ENCODE data around the gene C3orf33.

C3orf33 gene

GRCh38 chr3:155785662-155786295, 20.3 kb downstream of the C3orf33 start:
- DNase-seq: no peak

DNA sequence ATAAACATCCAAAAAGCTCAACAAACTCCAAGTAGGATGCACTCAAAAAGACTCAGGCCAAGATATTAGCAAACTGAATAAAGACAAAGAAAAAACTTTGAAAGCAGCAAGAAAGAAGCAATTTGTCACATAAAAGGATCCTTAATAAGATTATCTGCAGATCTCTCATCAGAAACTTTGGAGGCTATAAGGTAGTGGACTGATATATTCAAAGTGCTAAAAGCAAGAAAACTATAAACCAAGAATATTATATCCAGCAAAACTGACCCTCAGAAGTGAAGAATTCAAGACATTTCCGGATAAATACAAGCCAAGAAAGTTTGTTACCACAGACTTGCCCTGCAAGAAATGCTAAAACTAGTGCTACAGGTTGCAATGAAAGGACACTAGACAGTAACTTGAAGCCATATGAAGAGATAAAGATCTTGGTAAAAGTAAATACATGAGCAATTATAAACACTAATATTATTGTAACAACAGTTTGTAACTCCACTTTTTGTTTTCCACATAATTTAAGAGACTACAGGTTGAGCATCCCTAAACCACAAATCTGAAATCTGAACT, 23.6 kb downstream of the C3orf33 start:
- DNase-seq: no peak

- no peak for DNase-seq
Observed at GRCh38 chr3:155780291-155780690, 25.8 kb downstream of the C3orf33 start.

DNA sequence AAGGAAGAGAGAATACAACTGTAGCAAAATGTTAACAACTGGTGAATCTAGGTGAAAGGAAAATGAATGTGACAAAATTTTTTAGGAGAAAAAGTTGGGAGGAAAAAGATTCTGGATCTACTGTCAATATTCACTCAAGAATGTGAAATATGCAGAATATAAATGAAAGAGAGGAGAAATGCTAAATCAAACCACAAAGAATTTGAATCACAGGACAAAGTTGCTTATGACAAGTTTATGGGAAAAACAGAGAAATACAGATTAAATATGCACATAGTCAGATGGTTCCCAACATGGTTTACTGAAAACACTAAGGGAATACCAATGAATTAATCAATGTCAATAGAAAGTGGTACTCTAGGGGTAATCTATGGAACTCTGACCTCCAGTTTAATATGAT, 27.6 kb downstream of the C3orf33 start:
- no peak for DNase-seq

- no peak for DNase-seq
Observed at GRCh38 chr3:155772801-155773200, 33.3 kb downstream of the C3orf33 start.

DNA sequence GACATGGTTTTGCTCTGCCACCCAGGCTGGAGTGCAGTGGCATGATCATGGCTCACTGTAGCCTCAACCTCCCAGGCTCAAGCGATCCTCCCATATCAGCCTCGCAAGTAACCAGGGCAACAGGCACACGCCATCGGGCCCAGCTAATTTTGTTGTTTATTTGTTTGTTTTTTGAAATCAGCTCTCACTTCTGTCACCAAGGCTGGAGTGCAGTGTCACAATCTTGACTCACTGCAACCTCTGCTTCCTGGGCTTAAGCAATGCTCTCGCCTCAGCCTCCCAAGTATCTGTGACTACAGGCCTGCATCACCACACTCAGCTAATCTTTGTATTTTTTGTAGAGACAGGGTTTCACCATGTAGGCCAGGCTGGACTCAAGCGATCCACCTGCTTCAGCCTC, 35.0 kb downstream of the C3orf33 start:
- DNase-seq: no peak

DNA sequence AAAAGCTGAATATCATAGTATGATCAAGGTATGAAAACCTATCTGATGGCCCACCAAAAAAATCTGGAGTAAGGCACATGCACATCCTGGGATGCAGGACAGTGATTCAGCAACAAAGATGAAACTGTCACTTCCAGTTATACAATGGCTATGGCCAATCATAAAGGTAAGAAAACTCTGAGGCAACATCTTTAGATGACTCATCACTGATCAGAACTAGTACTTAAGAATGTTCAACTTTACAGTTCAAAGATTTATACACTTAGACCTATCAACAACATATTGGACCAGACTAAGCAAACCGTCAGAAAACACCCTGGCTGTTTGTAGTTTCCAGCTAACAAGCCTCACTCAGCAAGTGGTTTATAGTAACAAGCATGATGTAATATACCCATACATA, 39.9 kb downstream of the C3orf33 start:
- DNase-seq: no peak

GRCh38 chr3:155763870-155764463, 42.1 kb downstream of the C3orf33 start:
- DNase-seq: no peak

DNA sequence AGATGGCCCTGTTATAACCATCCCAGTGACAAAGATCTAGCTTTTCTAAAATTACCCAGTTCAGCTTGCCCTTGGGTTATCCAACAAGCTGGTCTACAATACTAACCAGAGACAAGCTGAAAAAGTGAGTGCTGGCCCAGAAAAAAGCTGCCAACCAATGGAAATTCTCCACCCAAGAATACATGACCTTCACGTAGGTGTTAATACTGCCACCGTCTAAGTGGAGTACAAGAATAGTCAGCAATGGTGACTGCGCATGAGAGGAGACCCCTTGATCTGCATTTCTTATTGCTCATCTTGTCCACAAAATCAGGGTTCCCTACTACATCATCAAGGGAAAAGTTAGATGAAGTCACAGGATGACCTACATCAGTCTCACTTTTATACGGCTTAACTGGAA, 45.4 kb downstream of the C3orf33 start:
- no peak for DNase-seq

DNA sequence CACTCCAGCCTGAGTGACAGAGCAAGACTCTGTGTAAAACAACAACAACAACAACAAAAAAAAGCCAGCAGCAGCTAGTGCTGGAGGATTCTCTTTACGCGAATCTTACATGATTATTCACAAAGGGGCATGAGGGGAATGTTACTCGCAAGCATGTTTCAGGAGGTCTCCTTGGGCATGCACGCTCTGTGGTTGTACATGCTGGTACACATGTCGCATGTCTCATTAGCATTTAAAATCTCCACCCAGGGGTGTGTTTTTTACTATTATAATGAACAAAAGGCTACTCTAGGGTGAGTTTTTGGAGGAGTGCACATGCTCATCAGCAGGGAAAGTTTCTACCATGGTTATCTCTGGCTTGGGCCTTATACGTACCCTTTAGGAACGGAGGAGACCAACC, 48.5 kb downstream of the C3orf33 start:
- DNase-seq: no peak

DNA sequence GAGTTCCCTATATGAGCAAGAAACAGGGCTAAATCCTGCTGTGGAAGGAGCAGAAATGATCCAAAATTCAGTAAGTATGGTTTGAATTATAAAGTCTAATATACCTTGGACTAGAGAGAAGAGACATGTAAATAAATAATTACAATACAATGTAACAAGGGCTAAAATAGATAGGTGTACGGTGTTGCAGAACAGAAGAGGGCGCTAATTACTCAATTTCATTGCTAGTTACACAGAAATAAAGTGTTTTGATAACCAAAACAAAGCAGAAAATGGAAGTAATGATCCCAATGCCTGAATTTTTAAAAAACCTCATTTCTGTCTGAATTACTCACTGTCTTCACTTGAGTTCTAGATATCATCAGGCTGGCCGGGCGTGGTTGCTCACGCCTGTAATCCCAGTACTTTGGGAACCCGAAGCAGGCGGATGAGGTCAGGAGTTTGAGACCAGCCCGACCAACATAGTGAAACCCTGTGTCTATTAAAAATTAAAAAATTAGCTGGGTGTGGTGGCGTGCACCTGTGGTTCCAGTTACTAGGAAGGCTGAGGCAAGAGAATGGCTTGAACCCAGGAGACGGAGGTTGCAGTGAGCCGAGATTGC, 52.9 kb downstream of the C3orf33 start:
- peak; percentile 14 for DNase-seq

DNA sequence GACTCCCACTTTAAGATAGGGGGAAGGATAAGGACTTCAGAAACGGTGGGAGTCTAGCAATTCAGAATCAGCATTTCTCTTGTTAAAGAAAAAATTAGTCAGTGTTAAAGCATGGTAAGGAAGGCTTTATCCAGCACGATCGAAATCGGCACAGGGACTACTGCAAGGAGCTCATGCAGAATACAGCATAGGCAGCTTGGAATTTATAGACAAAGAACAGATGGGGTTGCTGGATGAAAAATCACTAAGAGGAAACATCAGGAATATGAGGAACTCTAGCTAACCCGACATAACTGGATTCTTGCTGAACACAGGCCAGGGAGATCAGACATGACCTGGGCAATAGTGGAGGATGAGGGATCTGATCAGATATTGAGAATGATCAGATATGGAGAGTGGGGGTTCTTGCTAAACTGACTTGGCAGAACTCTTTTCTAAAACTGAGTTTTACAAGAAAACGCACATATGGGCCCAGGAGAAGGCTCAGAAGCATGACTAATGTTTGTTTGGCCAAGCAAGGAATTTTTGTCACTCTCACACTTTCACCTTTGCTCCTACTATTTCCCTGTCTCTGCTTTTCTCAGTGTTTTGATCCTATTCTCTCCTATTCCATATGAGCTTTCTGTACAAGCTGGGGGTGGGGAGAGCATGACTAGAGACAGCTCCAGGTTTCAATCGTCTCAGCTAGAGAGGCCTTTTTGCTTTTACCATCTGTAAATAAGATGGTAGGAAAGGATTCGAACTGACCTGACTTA, 57.3 kb downstream of the C3orf33 start:
- DNase-seq: no peak

GRCh38 chr3:155747946-155748290, 58.2 kb downstream of the C3orf33 start:
- no peak for DNase-seq

DNA sequence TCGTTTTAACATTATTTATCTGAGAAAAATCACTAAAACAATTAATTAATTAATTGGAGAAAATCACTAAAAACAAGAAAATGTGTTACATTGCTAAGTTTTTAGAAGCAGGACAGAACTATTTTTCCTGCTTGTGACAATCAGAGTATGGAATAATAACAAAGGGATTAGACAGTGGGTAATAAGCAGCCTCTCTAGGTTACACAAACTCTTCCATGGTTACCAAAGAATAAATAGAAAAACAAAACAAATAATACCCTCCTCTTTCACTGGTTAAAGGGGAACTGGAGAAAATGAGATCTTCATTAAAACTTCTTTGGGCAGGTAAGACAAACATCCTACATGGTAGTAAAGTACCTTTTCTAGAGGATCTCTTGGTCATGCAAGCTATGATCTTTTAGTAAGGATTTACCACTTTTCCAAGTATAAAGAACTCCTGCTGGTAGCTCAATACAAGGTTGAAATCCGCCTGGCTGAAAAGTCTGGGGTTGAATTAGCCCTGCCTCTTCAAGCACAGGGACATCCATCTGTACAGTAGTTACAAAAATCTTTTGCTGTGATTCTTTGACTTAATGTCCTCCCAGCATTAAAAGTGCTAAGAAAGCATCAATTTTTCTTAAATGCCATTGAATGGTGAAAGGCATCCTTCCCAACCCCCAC, 58.7 kb downstream of the C3orf33 start:
- no peak for DNase-seq

DNA sequence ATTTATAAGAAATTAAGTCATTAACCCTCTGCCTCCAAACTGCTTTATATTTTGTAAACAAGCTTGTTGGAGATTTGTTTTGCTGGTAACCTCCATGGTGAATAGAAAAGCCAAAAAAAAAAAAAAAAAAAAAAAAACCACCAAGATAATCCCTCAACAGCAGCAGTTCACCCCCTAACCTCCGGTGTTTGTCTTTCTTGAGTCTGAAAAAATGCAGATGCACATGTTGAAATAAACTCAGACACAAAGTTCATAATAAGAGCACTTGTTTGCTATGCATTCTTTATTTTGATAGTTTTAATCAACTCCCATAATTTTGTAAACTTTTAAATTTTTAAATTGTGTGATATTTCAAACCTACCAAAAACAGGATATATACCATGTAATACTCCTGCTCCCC, 59.4 kb downstream of the C3orf33 start:
- DNase-seq: no peak

DNA sequence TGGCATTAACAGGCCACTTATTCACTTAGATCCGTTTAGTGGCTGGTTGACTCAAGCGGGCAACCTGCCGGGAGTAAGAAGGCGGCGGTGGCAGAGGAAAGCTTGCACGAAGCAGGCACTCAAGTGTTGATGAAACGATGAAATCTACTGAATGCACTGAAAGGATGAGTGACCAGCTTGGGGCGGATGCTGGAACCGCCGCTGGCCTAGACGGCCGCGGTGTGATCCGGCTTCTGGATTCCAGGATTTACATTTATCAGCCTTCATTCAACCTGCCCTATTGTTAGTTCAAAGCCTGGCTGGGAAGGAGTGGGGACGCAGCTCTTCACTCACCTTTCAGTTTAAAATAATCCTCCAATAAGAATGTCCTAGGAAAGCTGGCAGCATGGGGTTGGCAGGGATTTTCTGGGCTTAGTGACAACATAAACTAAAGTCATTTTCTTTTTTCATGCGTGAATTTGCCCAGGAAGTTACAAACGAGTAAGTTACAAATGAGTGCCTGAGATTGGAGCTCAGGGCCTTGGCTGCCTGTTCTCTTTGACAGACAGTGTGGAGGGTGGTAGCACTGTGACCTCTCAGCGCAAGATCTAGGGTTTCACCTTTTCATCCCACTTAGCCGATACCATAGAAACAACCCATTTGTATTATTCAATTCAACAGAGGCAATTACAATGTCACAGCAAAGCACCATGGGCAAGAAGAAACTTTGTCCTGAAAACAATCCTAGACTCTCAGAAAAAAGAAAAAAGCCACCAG, 60.1 kb downstream of the C3orf33 start:
- peak; percentile 9 for DNase-seq

DNA sequence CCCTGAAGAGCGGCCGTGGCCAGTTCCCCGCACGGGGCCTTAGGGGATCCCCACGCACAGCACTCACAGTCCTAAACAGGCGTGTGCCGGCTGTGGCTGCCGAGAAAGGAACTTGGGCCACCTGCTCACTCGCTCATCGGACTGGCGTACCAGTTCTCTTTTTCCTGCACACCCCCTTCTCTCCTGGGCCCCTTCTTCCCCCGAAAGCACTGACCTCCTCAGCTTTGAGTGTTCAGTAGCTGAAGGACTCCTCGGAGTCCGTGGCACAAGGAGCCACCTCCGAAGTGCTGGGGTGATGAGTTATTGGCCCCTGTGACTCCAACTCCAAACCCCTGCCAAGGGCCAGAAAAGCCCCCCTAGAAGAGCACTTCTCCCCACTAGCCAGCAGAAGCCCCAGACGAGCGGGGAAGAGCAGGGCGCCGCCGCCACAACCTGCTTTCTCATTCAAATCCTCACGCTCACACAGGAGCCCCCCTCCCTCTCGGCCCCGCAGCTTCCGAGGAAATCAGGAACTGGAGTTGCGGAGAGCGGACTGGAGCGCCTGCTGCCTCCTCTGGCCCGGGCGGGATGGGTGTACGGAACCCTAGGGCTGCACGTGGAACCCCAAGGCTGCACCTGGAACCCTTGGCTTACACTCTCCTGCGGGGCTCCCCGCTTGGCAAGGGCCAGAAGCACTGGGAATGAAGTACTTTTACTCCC, 61.3 kb downstream of the C3orf33 start, which contains the start of gene PLCH1:
TSS of gene PLCH1 (minus strand) at position 446 of the 699 bp plus-strand sequence. CDS start 40,847 bp downstream, outside the sequence.
- DNase-seq: peak; percentile 48

- peak; percentile 59 for DNase-seq
Observed at GRCh38 chr3:155744010-155744625, 62.0 kb downstream of the C3orf33 start.

DNA sequence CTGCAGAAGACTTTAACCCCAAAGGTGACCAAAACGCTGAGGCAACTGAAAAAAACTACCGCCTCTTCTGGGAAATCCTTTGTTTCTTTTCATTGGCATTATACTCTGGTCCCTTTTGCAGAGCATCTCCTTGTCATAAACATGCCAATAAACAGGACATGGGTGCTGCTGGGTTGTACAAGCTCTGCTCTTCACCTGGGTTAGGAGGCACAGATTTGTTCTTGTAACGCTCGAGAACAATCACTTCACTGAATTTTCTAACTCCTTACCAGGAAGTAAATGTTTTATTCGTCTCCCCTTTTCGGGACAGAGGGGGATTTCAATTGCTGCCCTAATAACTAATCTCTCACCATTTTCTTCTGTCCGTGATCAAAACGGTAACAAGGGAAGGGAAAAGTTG, 62.5 kb downstream of the C3orf33 start:
- no peak for DNase-seq

GRCh38 chr3:155742349-155742965, 63.6 kb downstream of the C3orf33 start:
- DNase-seq: no peak

DNA sequence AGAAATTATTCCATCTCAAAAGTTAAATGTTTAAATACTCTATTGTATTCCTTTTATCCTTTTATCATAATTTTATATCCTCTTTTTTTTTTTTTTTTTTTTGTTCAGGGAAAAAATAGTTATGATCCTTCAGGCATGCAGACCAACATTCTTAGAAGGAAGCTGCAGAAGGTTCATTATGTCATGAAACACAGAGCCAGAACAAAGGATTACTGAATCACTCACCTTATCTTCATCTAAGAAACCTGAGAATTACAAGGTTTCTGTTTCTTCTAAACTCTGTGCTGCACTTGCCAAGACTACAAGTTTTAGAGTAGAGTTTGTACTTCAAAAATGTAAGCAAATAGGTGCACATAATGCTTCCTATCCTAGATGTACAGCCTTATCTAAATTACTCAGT, 64.5 kb downstream of the C3orf33 start:
- DNase-seq: no peak
